Measurements from ENCODE around the gene TXNL4A. TPM values are rescaled to one million over a fixed set of nuclear protein-coding genes. Genes with fewer than 3 reads are reported as not detected.

The TXNL4A gene
- total RNA-seq, 2 donors from 2014 or later, result 117 to 138 TPM

DNA sequence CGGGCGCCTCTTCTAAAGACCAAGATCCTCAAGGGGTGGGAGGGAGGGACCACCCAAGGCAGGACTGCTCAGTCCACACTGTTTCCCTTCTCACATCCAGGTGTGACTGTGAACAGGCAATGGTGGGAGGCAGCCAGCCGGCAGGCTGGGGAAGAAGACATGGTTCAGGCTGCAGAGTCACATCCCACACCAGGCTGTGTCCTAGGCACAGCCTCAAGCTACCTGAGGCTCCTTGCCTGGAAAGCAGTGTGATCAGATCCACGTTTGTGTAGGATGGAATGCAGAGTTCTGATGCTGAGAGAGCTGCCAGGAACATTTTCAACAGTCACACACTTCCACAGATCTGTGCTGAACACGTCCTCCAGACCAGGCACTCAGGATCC lies 53.3 kb downstream of the TXNL4A start:
- Mint-ChIP-seq H3K9me3 (peaks cover 33% of the 10 kb centered on the region), H3K36me3 (ENCODE audit: low read depth) (peaks cover 75% of the 10 kb centered on the region), H3K27ac (no peak overlapping the region), H3K4me1 (peaks cover 16% of the 10 kb centered on the region), H3K4me3 (no peak overlapping the region), H3K27me3 (ENCODE audit: insufficient read depth) (peaks cover 2% of the 10 kb centered on the region)
- no peak overlapping the region for H3K27ac ChIP-seq (ENCODE audit: low read depth, low read length)
- peaks cover 36% of the 10 kb centered on the region for H3K36me3 ChIP-seq (ENCODE audit: control insufficient read depth, insufficient read depth, low read length)
- 96 to 100% methylated on average over 1 to 5 of the region's 5 CpGs for WGBS, 2 experiments (ENCODE audit: insufficient coverage in 1 of 2, insufficient read length in 1 of 2)
- no peak overlapping the region for H3K9ac ChIP-seq (ENCODE audit: extremely low read depth, low read length, poor library complexity, severe bottlenecking)
- TF ChIP-seq, protein P1, sequence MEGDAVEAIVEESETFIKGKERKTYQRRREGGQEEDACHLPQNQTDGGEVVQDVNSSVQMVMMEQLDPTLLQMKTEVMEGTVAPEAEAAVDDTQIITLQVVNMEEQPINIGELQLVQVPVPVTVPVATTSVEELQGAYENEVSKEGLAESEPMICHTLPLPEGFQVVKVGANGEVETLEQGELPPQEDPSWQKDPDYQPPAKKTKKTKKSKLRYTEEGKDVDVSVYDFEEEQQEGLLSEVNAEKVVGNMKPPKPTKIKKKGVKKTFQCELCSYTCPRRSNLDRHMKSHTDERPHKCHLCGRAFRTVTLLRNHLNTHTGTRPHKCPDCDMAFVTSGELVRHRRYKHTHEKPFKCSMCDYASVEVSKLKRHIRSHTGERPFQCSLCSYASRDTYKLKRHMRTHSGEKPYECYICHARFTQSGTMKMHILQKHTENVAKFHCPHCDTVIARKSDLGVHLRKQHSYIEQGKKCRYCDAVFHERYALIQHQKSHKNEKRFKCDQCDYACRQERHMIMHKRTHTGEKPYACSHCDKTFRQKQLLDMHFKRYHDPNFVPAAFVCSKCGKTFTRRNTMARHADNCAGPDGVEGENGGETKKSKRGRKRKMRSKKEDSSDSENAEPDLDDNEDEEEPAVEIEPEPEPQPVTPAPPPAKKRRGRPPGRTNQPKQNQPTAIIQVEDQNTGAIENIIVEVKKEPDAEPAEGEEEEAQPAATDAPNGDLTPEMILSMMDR (conservative IDR thresholded peaks at IDR 0.05), result no peak
- DNase-seq, result no peak
- H3K9me3 ChIP-seq (ENCODE audit: control insufficient read depth, low read length), result peaks cover 47% of the 10 kb centered on the region
- H3K4me3 ChIP-seq (ENCODE audit: low read length), result no peak overlapping the region
- H3K27me3 ChIP-seq (ENCODE audit: control insufficient read depth, insufficient read depth, low read length, poor library complexity, severe bottlenecking), result no peaks in the 10 kb centered on the region
- no peaks in the 10 kb centered on the region for H3K4me1 ChIP-seq (ENCODE audit: control insufficient read depth, insufficient read depth, low read length)

DNA sequence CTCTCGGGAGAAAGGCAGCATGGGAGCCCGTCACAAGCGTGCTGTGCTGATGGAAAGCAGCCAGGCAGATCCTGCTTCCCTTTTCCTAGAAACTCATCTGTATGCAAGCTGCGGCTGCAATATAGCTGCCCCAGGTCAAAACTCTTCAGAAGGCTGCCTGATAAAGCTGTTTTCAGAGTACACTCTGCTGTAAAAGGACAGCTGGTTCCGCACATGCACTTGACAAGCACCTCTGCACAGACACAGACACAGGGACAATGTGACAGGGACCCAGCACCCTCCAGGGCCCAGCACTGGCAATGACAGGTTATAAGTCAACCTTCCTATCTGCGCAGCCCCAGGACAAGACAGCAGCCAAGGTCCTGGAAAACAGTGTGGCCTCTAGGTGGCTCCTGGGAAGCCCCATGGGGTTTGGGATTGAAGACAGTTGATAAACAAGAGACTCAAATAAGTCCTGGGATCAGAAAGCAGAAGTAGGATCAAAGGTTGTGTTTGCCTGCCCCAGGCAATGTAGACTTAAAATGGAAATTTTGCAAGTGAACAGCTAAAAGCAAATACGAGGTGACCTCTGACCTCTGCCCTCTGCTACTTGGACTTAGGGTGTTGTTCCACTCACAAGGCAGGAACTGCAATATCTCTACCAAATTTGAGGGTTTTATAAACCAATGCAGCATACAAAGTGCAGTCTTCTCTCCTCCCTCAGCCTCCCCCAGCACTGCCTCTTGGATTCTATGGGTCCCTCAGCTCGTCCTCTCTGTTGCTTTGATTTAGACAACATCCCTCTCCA lies 53.9 kb downstream of the TXNL4A start:
- no peak overlapping the region for H3K4me3 Mint-ChIP-seq
- H3K36me3 Mint-ChIP-seq (ENCODE audit: low read depth), result peaks cover 75% of the 10 kb centered on the region
- Histone ChIP-seq H3K36me3 (ENCODE audit: control insufficient read depth, insufficient read depth, low read length) (peaks cover 41% of the 10 kb centered on the region), H3K9me3 (ENCODE audit: control insufficient read depth, low read length) (peaks cover 53% of the 10 kb centered on the region), H3K27ac (ENCODE audit: low read depth, low read length) (no peak overlapping the region), H3K9ac (ENCODE audit: extremely low read depth, low read length, poor library complexity, severe bottlenecking) (no peak overlapping the region), H3K4me1 (ENCODE audit: control insufficient read depth, insufficient read depth, low read length) (no peaks in the 10 kb centered on the region), H3K27me3 (ENCODE audit: control insufficient read depth, insufficient read depth, low read length, poor library complexity, severe bottlenecking) (no peaks in the 10 kb centered on the region), H3K4me3 (ENCODE audit: low read length) (no peak overlapping the region)
- H3K27me3 Mint-ChIP-seq (ENCODE audit: insufficient read depth), result peaks cover 2% of the 10 kb centered on the region
- peak; percentile 58 for DNase-seq
- H3K4me1 Mint-ChIP-seq, result peaks cover 16% of the 10 kb centered on the region
- H3K9me3 Mint-ChIP-seq, result peaks cover 39% of the 10 kb centered on the region
- TF ChIP-seq, protein P1 (conservative IDR thresholded peaks at IDR 0.05), result peak; percentile 60
- H3K27ac Mint-ChIP-seq, result no peak overlapping the region
- WGBS, 2 experiments (ENCODE audit: insufficient coverage in 1 of 2, insufficient read length in 1 of 2), result 88 to 100% methylated on average over 7 to 8 of the region's 8 CpGs

DNA sequence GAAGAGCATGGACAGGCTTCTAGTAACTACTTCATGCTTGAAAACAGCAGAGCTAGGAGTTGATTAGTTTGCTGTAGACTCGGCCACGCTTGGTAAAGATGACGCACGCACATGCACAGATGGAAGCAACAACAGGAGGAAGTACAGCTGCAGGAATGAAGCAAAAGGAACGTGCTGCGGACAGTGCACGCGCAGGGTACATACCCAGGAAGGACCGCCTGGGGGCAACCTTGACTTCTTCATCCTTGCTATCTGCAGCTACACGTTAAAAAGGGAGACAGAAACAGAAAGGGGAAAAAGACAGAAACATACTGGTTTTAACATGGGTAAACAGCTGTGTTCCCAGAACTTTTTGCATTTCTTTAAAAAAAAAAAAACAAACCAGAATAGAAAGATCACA lies 54.6 kb downstream of the TXNL4A start:
- Histone ChIP-seq H3K27me3 (ENCODE audit: control insufficient read depth, insufficient read depth, low read length, poor library complexity, severe bottlenecking) (no peaks in the 10 kb centered on the region), H3K4me3 (ENCODE audit: low read length) (peak overlapping the region; percentile 26), H3K4me1 (ENCODE audit: control insufficient read depth, insufficient read depth, low read length) (no peaks in the 10 kb centered on the region), H3K9ac (ENCODE audit: extremely low read depth, low read length, poor library complexity, severe bottlenecking) (no peak overlapping the region), H3K9me3 (ENCODE audit: control insufficient read depth, low read length) (peaks cover 61% of the 10 kb centered on the region), H3K36me3 (ENCODE audit: control insufficient read depth, insufficient read depth, low read length) (peaks cover 47% of the 10 kb centered on the region), H3K27ac (ENCODE audit: low read depth, low read length) (no peak overlapping the region)
- TF ChIP-seq, protein P1 (conservative IDR thresholded peaks at IDR 0.05), result peak; percentile 78
- no peak overlapping the region for H3K4me3 Mint-ChIP-seq
- H3K27me3 Mint-ChIP-seq (ENCODE audit: insufficient read depth), result peaks cover 2% of the 10 kb centered on the region
- H3K4me1 Mint-ChIP-seq, result peaks cover 16% of the 10 kb centered on the region
- DNase-seq, result peak; percentile 79
- peaks cover 46% of the 10 kb centered on the region for H3K9me3 Mint-ChIP-seq
- peaks cover 75% of the 10 kb centered on the region for H3K36me3 Mint-ChIP-seq (ENCODE audit: low read depth)
- no peak overlapping the region for H3K27ac Mint-ChIP-seq
- WGBS, 2 experiments (ENCODE audit: insufficient coverage in 1 of 2, insufficient read length in 1 of 2), result 74 to 80% methylated on average over 10 of the region's 10 CpGs
